ENCODE measurements around the gene KLHL7. TPM values are rescaled to one million over a fixed set of nuclear protein-coding genes. Genes with fewer than 3 reads are reported as not detected.

KLHL7 gene, protein sequence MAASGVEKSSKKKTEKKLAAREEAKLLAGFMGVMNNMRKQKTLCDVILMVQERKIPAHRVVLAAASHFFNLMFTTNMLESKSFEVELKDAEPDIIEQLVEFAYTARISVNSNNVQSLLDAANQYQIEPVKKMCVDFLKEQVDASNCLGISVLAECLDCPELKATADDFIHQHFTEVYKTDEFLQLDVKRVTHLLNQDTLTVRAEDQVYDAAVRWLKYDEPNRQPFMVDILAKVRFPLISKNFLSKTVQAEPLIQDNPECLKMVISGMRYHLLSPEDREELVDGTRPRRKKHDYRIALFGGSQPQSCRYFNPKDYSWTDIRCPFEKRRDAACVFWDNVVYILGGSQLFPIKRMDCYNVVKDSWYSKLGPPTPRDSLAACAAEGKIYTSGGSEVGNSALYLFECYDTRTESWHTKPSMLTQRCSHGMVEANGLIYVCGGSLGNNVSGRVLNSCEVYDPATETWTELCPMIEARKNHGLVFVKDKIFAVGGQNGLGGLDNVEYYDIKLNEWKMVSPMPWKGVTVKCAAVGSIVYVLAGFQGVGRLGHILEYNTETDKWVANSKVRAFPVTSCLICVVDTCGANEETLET
- 21.6 TPM for total RNA-seq

DNA sequence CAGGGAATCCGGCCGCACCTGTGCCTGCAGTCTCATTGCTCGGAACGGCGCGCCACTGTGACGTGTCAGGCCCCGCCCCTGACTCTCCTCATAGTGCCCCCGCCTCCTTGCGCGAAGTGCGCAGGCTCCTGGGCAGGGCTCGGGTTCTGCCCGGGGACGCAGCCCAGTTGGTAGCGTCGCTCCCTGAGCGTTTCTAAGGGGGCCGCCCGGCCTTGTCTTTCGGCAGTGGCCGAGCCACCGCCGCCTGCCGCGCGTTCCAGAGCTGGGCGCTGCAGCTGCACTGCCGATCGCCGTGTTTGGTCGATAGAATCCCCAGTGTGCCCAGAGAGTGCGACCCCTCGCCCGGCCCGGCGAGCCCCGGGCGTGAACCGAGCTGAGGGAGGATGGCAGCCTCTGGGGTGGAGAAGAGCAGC lies at the start of gene KLHL7:
KLHL7 (plus strand) TSS at position 142 of the 413 bp plus-strand sequence; CDS start at position 384, 242 bp downstream.
- Histone ChIP-seq H3K27ac (peak within 1 kb of the TSS; percentile 90), H3K27me3 (no peaks in the 10 kb centered on the region), H3K36me3 (no peaks in the 10 kb centered on the region), H3K4me3 (peak within 1 kb of the TSS; percentile 85 to 90), H3K9me3 (no peaks in the 10 kb centered on the region), H3K4me1 (peaks cover 29% of the 10 kb centered on the region)
- TF ChIP-seq POLR2AphosphoS5 (IDR thresholded peaks at IDR 0.05; ENCODE audit: insufficient read depth in 1 of 2, low read depth in 1 of 2): peak; percentile 95 to 99
- TF ChIP-seq, protein P1, sequence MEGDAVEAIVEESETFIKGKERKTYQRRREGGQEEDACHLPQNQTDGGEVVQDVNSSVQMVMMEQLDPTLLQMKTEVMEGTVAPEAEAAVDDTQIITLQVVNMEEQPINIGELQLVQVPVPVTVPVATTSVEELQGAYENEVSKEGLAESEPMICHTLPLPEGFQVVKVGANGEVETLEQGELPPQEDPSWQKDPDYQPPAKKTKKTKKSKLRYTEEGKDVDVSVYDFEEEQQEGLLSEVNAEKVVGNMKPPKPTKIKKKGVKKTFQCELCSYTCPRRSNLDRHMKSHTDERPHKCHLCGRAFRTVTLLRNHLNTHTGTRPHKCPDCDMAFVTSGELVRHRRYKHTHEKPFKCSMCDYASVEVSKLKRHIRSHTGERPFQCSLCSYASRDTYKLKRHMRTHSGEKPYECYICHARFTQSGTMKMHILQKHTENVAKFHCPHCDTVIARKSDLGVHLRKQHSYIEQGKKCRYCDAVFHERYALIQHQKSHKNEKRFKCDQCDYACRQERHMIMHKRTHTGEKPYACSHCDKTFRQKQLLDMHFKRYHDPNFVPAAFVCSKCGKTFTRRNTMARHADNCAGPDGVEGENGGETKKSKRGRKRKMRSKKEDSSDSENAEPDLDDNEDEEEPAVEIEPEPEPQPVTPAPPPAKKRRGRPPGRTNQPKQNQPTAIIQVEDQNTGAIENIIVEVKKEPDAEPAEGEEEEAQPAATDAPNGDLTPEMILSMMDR (IDR thresholded peaks at IDR 0.05): no peak
- peak in 1 of 2 donors; percentile 86 for TF ChIP-seq POLR2A (IDR thresholded peaks at IDR 0.05)
- intact Hi-C loops (cut with DNase I): no loop called here
- DNase-seq (ENCODE audit: extremely low spot score in 2 of 2): peak in 1 of 2 donors; percentile 95

DNA sequence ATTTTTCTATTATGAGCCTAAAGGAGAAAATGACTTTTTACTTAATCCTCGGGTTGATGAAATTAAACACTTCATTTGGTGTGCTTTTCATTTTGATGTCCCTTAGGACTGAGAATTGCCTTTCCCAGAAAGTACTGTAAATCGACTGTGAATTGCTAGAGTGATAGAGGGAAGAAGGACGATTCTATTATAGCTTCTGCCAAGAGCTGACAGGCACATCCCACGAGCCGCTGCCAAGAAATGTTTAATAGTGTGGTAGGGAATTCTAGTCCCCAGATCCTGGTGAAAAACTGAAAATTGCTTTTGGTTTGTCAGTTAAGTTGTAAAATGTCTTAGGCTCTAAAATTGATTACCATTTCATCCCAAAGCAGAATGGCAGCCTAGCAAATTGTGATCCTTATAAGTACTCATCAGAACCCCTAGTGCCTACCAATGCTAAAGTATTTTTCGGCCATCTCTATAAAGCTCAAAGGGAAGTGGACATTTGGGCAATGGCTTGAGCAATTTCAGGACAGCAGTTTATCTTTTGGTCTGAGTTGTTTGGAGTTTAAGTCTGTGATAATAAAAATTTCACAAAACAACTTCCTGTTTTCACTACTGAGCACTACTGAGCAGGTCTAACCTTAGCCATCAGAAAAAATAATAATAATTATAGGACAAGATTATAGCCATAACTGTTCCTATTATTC lies 47.0 kb upstream of the KLHL7 start:
- TF ChIP-seq, protein P1 (IDR thresholded peaks at IDR 0.05): no peak
- TF ChIP-seq POLR2A (IDR thresholded peaks at IDR 0.05) (no peak), POLR2AphosphoS5 (IDR thresholded peaks at IDR 0.05; ENCODE audit: insufficient read depth in 1 of 2, low read depth in 1 of 2) (no peak)
- Histone ChIP-seq H3K27me3 (no peaks in the 10 kb centered on the region), H3K9me3 (no peaks in the 10 kb centered on the region), H3K4me3 (no peak overlapping the region), H3K27ac (no peak overlapping the region), H3K4me1 (no peaks in the 10 kb centered on the region), H3K36me3 (no peaks in the 10 kb centered on the region)
- intact Hi-C loops (cut with DNase I): loop anchor here (5.0 kb wide), 1 partner anchor 501 kb away; no protein-coding TSS in a partner anchor
- no peak for DNase-seq (ENCODE audit: extremely low spot score in 2 of 2)

DNA sequence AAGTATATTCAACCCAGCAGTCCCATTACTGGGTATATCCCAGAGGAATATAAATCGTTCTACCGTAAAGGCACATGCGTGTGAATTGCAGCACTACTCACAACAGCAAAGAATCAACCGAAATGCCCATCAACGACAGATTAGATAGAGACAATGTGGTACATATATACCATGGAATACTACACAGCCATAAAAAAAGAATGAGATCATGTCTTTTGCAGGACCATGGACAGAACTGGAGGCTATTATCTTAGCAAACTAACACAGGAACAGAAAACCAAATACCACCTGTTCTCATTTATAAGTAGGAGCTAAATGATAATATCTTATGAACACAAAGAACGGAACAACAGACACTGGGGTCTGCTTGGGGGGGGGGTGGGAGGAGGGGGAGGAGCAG lies 44.3 kb upstream of the KLHL7 start:
- H3K4me3 ChIP-seq: no peak overlapping the region
- H3K4me1 ChIP-seq: no peaks in the 10 kb centered on the region
- H3K36me3 ChIP-seq: no peaks in the 10 kb centered on the region
- DNase-seq (ENCODE audit: extremely low spot score in 2 of 2): no peak
- H3K27ac ChIP-seq: no peak overlapping the region
- no peaks in the 10 kb centered on the region for H3K9me3 ChIP-seq
- intact Hi-C loops (cut with DNase I): no loop called here
- TF ChIP-seq, protein P1 (IDR thresholded peaks at IDR 0.05): no peak
- TF ChIP-seq POLR2A (IDR thresholded peaks at IDR 0.05) (no peak), POLR2AphosphoS5 (IDR thresholded peaks at IDR 0.05; ENCODE audit: insufficient read depth in 1 of 2, low read depth in 1 of 2) (no peak)
- no peaks in the 10 kb centered on the region for H3K27me3 ChIP-seq

DNA sequence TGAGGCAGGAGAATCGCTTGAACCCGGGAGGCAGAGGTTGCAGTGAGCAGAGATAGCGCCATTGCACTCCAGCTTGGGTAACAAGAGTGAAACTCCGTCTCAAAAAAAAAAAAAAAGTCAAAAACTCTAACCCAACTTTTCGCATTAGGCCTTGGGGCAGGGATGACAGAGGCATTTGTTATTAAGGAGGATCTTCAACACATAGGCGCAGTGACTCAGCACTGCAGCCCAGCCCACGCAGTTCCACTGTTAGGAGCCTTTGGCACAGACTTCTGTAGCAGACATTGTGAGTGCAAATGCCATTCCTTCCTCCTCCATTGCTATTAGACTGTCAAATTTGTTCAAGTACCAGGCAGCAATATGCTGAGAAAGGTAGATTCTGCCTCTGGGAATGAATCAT lies 43.1 kb upstream of the KLHL7 start:
- DNase-seq (ENCODE audit: extremely low spot score in 2 of 2): no peak
- no peaks in the 10 kb centered on the region for H3K4me1 ChIP-seq
- H3K9me3 ChIP-seq: no peaks in the 10 kb centered on the region
- H3K36me3 ChIP-seq: no peaks in the 10 kb centered on the region
- intact Hi-C loops (cut with DNase I): no loop called here
- no peak overlapping the region for H3K27ac ChIP-seq
- H3K27me3 ChIP-seq: no peaks in the 10 kb centered on the region
- no peak overlapping the region for H3K4me3 ChIP-seq
- TF ChIP-seq, protein P1 (IDR thresholded peaks at IDR 0.05): no peak
- TF ChIP-seq POLR2AphosphoS5 (IDR thresholded peaks at IDR 0.05; ENCODE audit: insufficient read depth in 1 of 2, low read depth in 1 of 2): no peak
- no peak for TF ChIP-seq POLR2A (IDR thresholded peaks at IDR 0.05)

Measured in vagina (tissue), 2 donors.